Neural cell (in vitro differentiated cells): Measurements from ENCODE around the gene PDYN.

Experiments
- EZH2 ChIP-seq: fragments of 200-600, 300-800 bp; shearing (Covaris generic), sonication (generic); IDR thresholded peaks from 2 replicates; pipeline ENCODE4 v1.6.1; 2014; ENCODE audit warnings: antibody characterized with exemption, low read length, borderline replicate concordance, mild to moderate bottlenecking; ENCODE audit not compliant: insufficient read depth, poor library complexity, severe bottlenecking
- TF ChIP-seq, protein P1 (sequence below): fragments of 450-650 bp; IDR thresholded peaks from 2 replicates; pipeline ENCODE4 v1.5.1; 2014; ENCODE audit warnings: antibody characterized with exemption, mild to moderate bottlenecking, moderate library complexity; ENCODE audit not compliant: poor library complexity, severe bottlenecking

- TF ChIP-seq, protein P1, sequence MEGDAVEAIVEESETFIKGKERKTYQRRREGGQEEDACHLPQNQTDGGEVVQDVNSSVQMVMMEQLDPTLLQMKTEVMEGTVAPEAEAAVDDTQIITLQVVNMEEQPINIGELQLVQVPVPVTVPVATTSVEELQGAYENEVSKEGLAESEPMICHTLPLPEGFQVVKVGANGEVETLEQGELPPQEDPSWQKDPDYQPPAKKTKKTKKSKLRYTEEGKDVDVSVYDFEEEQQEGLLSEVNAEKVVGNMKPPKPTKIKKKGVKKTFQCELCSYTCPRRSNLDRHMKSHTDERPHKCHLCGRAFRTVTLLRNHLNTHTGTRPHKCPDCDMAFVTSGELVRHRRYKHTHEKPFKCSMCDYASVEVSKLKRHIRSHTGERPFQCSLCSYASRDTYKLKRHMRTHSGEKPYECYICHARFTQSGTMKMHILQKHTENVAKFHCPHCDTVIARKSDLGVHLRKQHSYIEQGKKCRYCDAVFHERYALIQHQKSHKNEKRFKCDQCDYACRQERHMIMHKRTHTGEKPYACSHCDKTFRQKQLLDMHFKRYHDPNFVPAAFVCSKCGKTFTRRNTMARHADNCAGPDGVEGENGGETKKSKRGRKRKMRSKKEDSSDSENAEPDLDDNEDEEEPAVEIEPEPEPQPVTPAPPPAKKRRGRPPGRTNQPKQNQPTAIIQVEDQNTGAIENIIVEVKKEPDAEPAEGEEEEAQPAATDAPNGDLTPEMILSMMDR: no peak
- no peak for TF ChIP-seq EZH2
Measured at GRCh38 chr20:1946762-1947534, 46.9 kb downstream of the PDYN start.
